Chondrocyte (in vitro differentiated cells): ENCODE measurements around the gene HES7. TPM values are rescaled to one million over a fixed set of nuclear protein-coding genes. Genes with fewer than 3 reads are reported as not detected.

Experiments used
- DNase-seq: peaks from one replicate; pipeline ENCODE4 v3.0.0; 2021; ENCODE audit warnings: mixed read lengths, low spot score
- H3K27ac Mint-ChIP-seq: one replicate; pipeline ENCODE4 v1.8.0; 2021; ENCODE audit warnings: mild to moderate bottlenecking, moderate library complexity, mixed read lengths; ENCODE audit not compliant: unreplicated experiment
- H3K27me3 Mint-ChIP-seq: 2 replicates; pipeline ENCODE4 v1.8.0; 2021; ENCODE audit warnings: low read depth, mixed read lengths
- H3K36me3 Mint-ChIP-seq: 2 replicates; pipeline ENCODE4 v1.8.0; 2021; ENCODE audit warnings: low read depth, mixed read lengths
- H3K4me1 Mint-ChIP-seq: 2 replicates; pipeline ENCODE4 v1.8.0; 2021; ENCODE audit warnings: low read depth, mild to moderate bottlenecking, mixed read lengths
- H3K4me3 Mint-ChIP-seq: one replicate; pipeline ENCODE4 v1.8.0; 2021; ENCODE audit warnings: mild to moderate bottlenecking, moderate library complexity, mixed read lengths; ENCODE audit not compliant: unreplicated experiment
- H3K9me3 Mint-ChIP-seq: 2 replicates; pipeline ENCODE4 v1.8.0; 2021; ENCODE audit warnings: low read depth, mixed read lengths
- total RNA-seq: library from RNA; stranded (reverse); gene quantifications from 3 replicates; pipeline ENCODE4 v1.2.1, GENCODE V29; 2021
- TF ChIP-seq, protein P1 (sequence below): fragments of 200-600 bp; sonication (generic); IDR thresholded peaks from 2 replicates; pipeline ENCODE4 v1.5.0; 2021; ENCODE audit warnings: antibody characterized with exemption, mild to moderate bottlenecking, moderate library complexity

Gene HES7
- total RNA-seq, 1 donor from 2014 or later = 1.5 TPM

DNA sequence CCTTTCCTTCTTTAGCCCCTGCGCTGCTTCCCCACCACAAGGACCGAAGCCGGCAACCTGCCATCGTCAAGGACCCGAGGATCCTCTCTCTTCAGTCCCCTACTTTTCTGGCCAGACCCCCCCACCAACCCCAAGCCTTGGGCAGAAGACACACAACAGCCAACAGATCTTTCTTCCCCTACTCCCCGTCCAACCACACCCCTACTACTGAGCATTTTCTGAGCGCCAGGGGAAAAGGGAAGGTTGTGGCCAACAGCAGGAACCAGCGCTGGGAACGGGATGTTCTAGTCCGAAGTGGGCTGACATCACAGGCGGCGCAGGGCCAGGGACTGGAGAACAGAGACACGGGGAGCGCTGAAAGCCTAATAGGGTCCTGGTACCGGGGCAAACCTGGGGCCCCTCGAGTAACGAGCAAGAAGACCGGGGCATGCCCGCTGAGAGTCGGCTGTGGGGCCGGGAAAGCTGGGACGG is 27.8 kb upstream of the HES7 start:
- Mint-ChIP-seq H3K9me3 (no peaks in the 10 kb centered on the region), H3K27ac (no peak overlapping the region), H3K4me3 (no peak overlapping the region), H3K36me3 (peaks cover 21% of the 10 kb centered on the region), H3K27me3 (no peaks in the 10 kb centered on the region), H3K4me1 (peaks cover 35% of the 10 kb centered on the region)
- TF ChIP-seq, protein P1, sequence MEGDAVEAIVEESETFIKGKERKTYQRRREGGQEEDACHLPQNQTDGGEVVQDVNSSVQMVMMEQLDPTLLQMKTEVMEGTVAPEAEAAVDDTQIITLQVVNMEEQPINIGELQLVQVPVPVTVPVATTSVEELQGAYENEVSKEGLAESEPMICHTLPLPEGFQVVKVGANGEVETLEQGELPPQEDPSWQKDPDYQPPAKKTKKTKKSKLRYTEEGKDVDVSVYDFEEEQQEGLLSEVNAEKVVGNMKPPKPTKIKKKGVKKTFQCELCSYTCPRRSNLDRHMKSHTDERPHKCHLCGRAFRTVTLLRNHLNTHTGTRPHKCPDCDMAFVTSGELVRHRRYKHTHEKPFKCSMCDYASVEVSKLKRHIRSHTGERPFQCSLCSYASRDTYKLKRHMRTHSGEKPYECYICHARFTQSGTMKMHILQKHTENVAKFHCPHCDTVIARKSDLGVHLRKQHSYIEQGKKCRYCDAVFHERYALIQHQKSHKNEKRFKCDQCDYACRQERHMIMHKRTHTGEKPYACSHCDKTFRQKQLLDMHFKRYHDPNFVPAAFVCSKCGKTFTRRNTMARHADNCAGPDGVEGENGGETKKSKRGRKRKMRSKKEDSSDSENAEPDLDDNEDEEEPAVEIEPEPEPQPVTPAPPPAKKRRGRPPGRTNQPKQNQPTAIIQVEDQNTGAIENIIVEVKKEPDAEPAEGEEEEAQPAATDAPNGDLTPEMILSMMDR = no peak
- DNase-seq = peak; percentile 94

DNA sequence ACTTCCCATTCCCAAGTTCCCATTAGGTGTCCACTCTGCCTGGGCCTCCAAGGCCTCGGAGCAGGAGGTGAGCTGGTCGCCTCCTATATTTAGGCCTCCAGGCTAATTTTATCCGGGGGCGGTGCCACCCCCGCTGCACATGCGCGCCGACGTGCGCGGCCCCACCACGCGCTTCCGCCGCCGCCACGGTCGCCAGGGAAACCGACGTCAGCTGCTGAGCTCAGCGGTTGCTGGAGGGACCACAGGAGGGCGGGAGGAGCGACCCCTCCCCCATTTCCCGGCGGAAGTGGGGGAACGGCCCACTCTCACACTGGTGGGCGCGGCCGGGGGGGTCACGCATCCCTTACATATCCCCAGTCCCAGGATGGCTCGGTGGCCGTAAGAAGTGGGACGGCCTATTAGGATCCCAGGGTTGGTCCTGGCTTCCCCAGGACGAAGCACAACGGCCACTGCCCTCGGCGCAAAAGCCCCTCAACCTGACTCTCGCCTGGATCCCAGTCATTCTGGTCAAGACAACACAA is 27.3 kb upstream of the HES7 start:
- TF ChIP-seq, protein P1 = peak; percentile 18
- no peak overlapping the region for H3K27ac Mint-ChIP-seq
- peak; percentile 96 for DNase-seq
- no peaks in the 10 kb centered on the region for H3K9me3 Mint-ChIP-seq
- no peaks in the 10 kb centered on the region for H3K27me3 Mint-ChIP-seq
- peaks cover 26% of the 10 kb centered on the region for H3K36me3 Mint-ChIP-seq
- peaks cover 35% of the 10 kb centered on the region for H3K4me1 Mint-ChIP-seq
- no peak overlapping the region for H3K4me3 Mint-ChIP-seq

DNA sequence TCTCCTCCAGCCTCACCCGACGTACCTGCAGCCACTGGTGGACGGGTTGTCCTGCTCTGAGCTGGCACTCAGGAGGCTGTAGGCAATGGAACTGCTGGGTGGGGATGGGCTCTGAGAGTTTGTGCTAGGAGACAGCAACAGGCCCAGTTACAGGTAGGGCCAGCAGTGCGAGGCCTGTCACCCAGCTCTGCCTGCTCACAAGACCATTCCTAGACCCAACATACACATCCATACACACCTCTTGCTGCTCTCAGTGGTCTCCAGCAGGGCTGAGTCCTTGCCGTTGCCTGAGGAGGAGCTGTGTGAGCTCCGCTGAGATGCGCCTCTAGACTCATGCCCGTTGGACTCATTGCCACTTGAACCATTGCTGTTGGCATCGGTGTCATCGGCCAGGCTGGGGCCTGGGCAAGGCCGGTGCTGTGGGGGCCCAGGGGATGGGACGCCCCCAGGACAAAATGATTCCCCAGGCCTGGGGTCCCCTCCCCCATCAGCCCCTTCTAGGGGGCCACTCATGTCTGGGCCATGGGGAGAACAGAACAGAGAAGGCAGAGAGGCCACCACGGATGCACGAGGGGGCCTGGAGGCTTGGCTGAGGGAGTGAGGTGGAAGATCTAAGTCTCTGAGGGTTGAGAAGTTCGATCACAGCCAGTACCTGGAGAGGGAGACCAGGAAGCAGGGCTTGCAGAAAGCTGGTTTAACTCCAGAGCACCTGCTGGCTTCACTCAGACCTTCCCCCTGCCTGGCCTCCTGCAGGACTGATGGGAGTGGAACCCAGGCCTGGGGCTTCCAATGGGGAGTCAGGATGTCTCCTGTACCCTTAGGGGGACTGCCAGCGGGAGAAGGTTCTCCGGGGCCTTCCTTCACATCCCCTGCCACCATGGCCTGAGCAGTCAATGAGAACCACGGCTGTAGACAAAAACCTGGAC is 26.6 kb upstream of the HES7 start:
- H3K27ac Mint-ChIP-seq = peak overlapping the region; percentile 22
- H3K9me3 Mint-ChIP-seq = no peaks in the 10 kb centered on the region
- peaks cover 35% of the 10 kb centered on the region for H3K4me1 Mint-ChIP-seq
- H3K36me3 Mint-ChIP-seq = peaks cover 31% of the 10 kb centered on the region
- H3K4me3 Mint-ChIP-seq = peak overlapping the region; percentile 2
- no peak for DNase-seq
- no peaks in the 10 kb centered on the region for H3K27me3 Mint-ChIP-seq
- TF ChIP-seq, protein P1 = no peak

DNA sequence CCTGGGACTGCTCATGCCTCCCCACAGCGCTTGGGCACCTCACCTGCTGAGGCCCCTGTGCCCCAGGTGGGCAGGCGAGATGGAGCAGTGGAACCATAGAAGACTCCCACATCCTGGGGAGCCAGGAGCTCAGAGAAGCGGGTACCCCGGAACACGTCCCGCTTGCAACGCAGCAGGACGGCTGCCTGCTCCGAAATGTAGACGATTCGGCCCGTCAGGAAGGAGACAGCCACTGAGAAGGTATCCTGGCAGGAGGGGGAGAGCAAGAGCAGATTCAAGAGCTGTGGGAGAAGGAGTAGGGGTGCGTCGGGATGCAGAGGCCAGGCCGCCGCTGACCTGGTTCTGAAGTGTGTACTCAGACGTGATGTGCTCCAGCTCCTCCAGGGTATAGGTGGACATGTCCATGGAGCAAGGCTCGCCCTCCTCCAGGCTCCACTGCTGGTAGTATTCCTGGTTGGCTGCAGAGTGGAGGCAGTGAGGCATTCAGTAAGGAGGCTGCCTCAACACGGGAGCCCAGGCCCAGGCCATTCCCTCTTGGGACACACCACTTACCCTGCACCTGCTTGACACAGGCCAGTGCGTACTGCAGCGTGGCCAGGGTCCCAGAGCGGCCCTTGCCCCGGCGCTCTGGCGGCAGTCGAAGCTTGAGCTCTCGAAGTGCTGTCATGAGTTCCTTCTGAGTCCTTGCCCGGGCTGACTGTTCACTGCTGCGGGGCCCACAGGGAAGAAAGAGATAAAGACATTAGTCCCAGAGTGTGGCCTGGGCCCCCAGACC is 25.7 kb upstream of the HES7 start:
- Mint-ChIP-seq H3K4me1 (peaks cover 35% of the 10 kb centered on the region), H3K9me3 (no peaks in the 10 kb centered on the region), H3K36me3 (peaks cover 32% of the 10 kb centered on the region), H3K4me3 (peak overlapping the region; percentile 33), H3K27ac (peak overlapping the region; percentile 22), H3K27me3 (no peaks in the 10 kb centered on the region)
- no peak for DNase-seq
- TF ChIP-seq, protein P1 = no peak

DNA sequence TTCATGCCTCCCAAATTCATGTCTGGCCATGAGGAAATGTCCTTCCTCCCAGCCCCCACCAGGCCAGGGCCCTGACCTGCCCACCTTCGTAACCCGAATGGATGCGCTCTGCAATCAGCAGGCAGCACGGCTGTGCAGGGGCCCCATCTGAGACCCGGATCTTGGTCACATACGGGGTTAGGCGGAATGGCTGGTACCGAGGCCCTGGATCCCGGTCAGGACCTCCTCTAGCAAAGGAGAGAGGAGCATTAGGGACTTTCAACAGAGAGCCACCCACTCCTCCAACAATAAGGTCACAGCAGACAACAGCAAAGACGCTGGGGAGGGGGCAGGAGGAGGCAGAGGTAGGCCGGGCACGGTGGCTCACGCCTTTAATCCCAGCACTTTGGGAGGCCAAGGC is 24.7 kb upstream of the HES7 start:
- no peak for DNase-seq
- H3K4me1 Mint-ChIP-seq = peaks cover 28% of the 10 kb centered on the region
- H3K4me3 Mint-ChIP-seq = no peak overlapping the region
- H3K27me3 Mint-ChIP-seq = no peaks in the 10 kb centered on the region
- no peaks in the 10 kb centered on the region for H3K9me3 Mint-ChIP-seq
- H3K36me3 Mint-ChIP-seq = peaks cover 38% of the 10 kb centered on the region
- TF ChIP-seq, protein P1 = no peak
- H3K27ac Mint-ChIP-seq = peak overlapping the region; percentile 27
